ENCODE results near the gene CELF2. TPM values are rescaled to one million over a fixed set of nuclear protein-coding genes. Genes with fewer than 3 reads are reported as not detected.

The CELF2 gene
- total RNA-seq, 1 experiment from 2014 or later = 0.07 TPM

- no peak overlapping the region for H3K27ac Mint-ChIP-seq (ENCODE audit: low read depth, unreplicated experiment)
- no peak for DNase-seq (ENCODE audit: unreplicated experiment)
- no peaks in the 10 kb centered on the region for H3K9me3 Mint-ChIP-seq (ENCODE audit: unreplicated experiment)
- H3K27me3 Mint-ChIP-seq (ENCODE audit: insufficient read depth, unreplicated experiment) = no peaks in the 10 kb centered on the region
- CTCF ChIA-PET = interaction anchor here (0.7 kb wide), 1 partner anchor 197 kb away, joined by 3 read pairs; no protein-coding TSS in a partner anchor
- no peaks in the 10 kb centered on the region for H3K36me3 Mint-ChIP-seq (ENCODE audit: insufficient read depth, unreplicated experiment)
- BruUV-seq (replicated peaks) = no TSS peak
- peaks cover 5% of the 10 kb centered on the region for H3K4me1 Mint-ChIP-seq (ENCODE audit: insufficient read depth, unreplicated experiment)
- no peak for TF ChIP-seq CTCF (IDR thresholded peaks at IDR 0.05; ENCODE audit: unreplicated experiment)
- intact Hi-C loops (cut with micrococcal nuclease) = no loop called here
- POLR2A ChIA-PET = no interaction called here
- no peak overlapping the region for H3K4me3 Mint-ChIP-seq (ENCODE audit: unreplicated experiment)
Measured at GRCh38 chr10:11076221-11076620, 58.5 kb downstream of the CELF2 start.

GRCh38 chr10:11080564-11080984 is 62.9 kb downstream of the CELF2 start:
- Mint-ChIP-seq H3K4me1 (ENCODE audit: insufficient read depth, unreplicated experiment) (no peaks in the 10 kb centered on the region), H3K27ac (ENCODE audit: low read depth, unreplicated experiment) (no peak overlapping the region), H3K27me3 (ENCODE audit: insufficient read depth, unreplicated experiment) (no peaks in the 10 kb centered on the region), H3K36me3 (ENCODE audit: insufficient read depth, unreplicated experiment) (no peaks in the 10 kb centered on the region), H3K4me3 (ENCODE audit: unreplicated experiment) (no peak overlapping the region), H3K9me3 (ENCODE audit: unreplicated experiment) (no peaks in the 10 kb centered on the region)
- ChIA-PET POLR2A (no interaction called here), CTCF (interaction anchor here (1.0 kb wide), 1 partner anchor 403 kb away, joined by 3 read pairs; no protein-coding TSS in a partner anchor)
- no peak for DNase-seq (ENCODE audit: unreplicated experiment)
- TF ChIP-seq CTCF (IDR thresholded peaks at IDR 0.05; ENCODE audit: unreplicated experiment) = no peak
- BruUV-seq (replicated peaks) = no TSS peak
- intact Hi-C loops (cut with micrococcal nuclease) = no loop called here

- no peaks in the 10 kb centered on the region for H3K36me3 Mint-ChIP-seq (ENCODE audit: insufficient read depth, unreplicated experiment)
- ChIA-PET CTCF (no interaction called here), POLR2A (interaction anchor here (0.6 kb wide), 1 partner anchor 348 kb away, joined by 4 read pairs; no protein-coding TSS in a partner anchor)
- BruUV-seq (replicated peaks) = no TSS peak
- H3K9me3 Mint-ChIP-seq (ENCODE audit: unreplicated experiment) = no peaks in the 10 kb centered on the region
- no peak for DNase-seq (ENCODE audit: unreplicated experiment)
- H3K4me3 Mint-ChIP-seq (ENCODE audit: unreplicated experiment) = no peak overlapping the region
- TF ChIP-seq CTCF (IDR thresholded peaks at IDR 0.05; ENCODE audit: unreplicated experiment) = no peak
- intact Hi-C loops (cut with micrococcal nuclease) = no loop called here
- H3K27me3 Mint-ChIP-seq (ENCODE audit: insufficient read depth, unreplicated experiment) = no peaks in the 10 kb centered on the region
- no peak overlapping the region for H3K27ac Mint-ChIP-seq (ENCODE audit: low read depth, unreplicated experiment)
- no peaks in the 10 kb centered on the region for H3K4me1 Mint-ChIP-seq (ENCODE audit: insufficient read depth, unreplicated experiment)
Measured at GRCh38 chr10:11081408-11081807, 63.7 kb downstream of the CELF2 start.

- H3K4me3 Mint-ChIP-seq (ENCODE audit: unreplicated experiment) = no peak overlapping the region
Measured at GRCh38 chr10:11082526-11082925, 64.9 kb downstream of the CELF2 start.

More at GRCh38 chr10:11082526-11082925, 64.9 kb downstream of the CELF2 start:
- H3K27ac Mint-ChIP-seq (ENCODE audit: low read depth, unreplicated experiment) = no peak overlapping the region
- ChIA-PET POLR2A (no interaction called here), CTCF (no interaction called here)
- H3K36me3 Mint-ChIP-seq (ENCODE audit: insufficient read depth, unreplicated experiment) = no peaks in the 10 kb centered on the region
- no TSS peak for BruUV-seq (replicated peaks)
- no peaks in the 10 kb centered on the region for H3K27me3 Mint-ChIP-seq (ENCODE audit: insufficient read depth, unreplicated experiment)
- no peaks in the 10 kb centered on the region for H3K4me1 Mint-ChIP-seq (ENCODE audit: insufficient read depth, unreplicated experiment)
- DNase-seq (ENCODE audit: unreplicated experiment) = no peak
- no peak for TF ChIP-seq CTCF (IDR thresholded peaks at IDR 0.05; ENCODE audit: unreplicated experiment)
- no peaks in the 10 kb centered on the region for H3K9me3 Mint-ChIP-seq (ENCODE audit: unreplicated experiment)
- intact Hi-C loops (cut with micrococcal nuclease) = no loop called here

All from MCF 10A (cell line).